GM18909 (cell line): ENCODE measurements around the gene AP1AR.
"Not testable (repeated sequence)": the region's sequence is repeated elsewhere in the genome, so short reads cannot be mapped to it uniquely, and the experiment has no call there.

Experiments
- ATAC-seq: cut with Tn5 transposase; IDR thresholded peaks from one replicate; pipeline ENCODE4 v1.9.1; 2021; ENCODE audit warnings: mild to moderate bottlenecking; ENCODE audit not compliant: unreplicated experiment, poor library complexity

The AP1AR gene

DNA sequence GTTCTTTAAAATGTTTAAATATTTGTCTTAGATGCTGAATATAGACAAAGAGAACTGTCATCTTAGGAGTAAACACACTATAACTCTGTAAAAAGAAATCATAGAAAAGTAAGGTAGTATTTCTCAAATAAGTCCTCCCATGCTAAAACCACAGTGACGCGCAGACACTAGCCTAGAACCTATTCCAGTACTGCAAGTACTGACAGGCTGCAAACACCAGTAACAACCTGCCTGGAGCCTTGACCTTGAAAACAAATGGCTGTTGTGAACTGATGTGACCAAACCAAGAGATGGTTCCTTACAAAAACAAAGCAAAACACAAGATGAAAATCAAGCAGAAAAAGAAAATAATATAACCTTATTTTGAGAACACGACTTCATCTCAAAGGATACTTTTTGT, 45.6 kb downstream of the AP1AR start:
- no peak for ATAC-seq

DNA sequence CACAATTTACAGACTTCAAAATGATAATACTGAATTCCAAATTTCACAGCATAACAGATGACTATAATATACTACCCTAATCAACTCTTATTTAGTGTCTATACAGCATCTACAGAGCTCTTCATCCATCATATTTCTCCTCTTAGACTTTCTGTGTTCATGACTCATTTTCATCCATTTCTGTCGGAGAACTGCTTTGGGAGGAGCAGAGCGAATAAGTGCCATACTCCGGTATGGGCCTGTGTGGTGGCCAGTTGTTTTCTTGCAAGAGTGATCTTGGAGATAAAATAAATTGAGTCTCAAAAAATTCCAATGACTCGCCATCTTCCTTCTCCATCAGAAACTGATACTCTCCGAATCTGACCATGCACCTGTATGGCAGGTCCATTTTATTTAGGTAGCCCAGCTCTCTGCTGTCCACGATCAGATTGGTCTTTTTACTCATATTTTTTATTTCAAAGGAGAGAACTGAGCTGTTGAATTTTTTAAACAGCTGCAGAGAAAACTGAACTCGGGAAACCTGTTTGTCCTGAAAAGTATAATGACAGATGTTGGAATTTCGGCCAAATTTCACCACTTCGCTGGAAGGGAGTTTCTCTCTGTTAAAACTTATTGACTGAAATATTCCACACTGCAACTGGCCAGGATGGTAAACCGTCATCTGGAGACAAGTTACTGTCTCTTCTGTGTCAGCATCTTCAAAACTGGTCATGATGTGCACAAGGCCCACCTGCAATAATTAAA, 46.3 kb downstream of the AP1AR start:
- no peak for ATAC-seq

DNA sequence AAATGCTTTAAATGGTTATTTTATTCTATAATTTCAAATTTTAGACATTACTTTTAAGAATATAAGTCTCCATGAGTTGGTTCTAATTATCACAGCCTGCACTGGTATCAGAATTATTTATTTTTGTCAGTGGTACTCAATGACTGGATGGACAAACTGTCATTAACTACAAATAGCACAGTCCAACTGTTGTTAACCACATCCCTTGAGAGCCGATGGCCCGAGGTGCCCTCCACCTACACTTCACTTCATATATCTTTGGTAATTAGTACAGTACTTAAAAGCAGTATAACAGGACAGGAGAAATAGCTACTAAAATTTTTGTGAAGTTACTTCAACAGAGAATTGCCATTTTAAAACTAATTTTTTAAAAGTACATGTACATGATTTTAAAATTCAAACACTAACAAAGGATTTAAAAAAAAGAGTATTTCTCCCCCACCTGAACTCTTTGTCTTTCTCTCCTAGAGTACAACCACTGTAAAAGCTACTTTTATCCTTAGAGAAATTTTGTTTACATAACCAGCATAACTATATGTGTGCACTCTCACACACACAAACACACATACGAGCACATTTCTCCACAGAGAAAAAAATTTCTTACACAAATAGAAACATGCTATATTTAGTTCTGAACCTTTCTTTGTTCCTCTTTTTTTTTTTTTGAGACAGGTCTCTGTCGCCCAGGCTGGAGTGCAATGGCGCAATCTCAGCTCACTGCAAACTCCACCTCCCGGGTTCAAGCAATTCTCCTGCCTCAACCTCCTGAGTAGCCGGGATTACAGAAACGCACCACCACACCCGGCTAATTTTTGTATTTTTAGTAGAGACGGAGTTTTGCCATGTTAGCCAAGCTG, 47.7 kb downstream of the AP1AR start:
- ATAC-seq = peak; percentile 73

DNA sequence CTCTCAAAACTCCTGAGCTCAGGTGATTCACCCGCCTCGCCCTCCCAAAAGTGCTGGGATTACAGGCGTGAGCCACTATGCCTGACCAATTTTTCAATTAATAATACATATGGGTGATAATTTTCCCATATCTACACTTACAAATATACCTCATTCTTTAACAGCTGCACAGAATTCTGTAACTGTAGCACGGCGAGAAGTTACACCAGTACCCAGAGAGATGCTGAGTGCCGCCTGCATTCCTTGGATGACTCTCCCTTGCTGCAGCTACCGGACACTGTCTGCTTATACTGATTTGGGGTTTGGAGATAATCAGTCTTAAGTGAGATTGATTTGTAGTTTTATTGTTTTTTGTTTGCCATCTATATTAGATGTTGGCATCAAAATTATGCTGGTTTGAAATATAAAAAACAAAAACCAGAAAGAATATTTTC, 48.3 kb downstream of the AP1AR start:
- ATAC-seq = peak; percentile 25

DNA sequence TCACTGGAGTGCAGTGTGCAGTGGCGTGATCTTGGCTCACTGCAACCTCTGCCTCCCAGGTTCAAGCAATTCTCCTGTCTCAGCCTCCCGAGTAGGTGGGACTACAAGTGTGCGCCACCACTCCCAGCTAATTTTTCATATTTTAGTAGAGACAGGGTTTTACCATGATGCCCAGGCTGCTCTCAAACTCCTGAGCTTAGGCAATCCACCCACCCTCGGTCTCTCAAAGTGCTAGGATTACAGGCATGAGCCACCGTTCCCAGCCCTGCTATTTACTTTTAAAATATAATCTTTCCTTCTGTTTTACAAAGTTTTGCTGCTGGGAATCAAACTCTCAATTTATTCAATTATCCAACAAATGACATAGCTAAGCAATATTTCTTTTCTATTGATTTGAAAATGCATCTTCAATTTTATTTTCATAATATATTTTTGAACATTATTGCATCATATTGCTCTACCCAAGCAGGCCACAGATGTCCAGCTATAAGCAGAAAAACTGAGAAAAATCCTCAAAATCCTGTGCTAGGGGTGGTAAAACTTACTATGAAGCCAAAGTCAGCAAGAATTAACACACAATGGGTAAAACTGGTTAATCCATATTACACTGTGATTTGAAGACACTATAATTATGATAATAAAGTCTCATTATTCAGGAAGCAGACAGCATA, 48.9 kb downstream of the AP1AR start:
- ATAC-seq = no peak

DNA sequence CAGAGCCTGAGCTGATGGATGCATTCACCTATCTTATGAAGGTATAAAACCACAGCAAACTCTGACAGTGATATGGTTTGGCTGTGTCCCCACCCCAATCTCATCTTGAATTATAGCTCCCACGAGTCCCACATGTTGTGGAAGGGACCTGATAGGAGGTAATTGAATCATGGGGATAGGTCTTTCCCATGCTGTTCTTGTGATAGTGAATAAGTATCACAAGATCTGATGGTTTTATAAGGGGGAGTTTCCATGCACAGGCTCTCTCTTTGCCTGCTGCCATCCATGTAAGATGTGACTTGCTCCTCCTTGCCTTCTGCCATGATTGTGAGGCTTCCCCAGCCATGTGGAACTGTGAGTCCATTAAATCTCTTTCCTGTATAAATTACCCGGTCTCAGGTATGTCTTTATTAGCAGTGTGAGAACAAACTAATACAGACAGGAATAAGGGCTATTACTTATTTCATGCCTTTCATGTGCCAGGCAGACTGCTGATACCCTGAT, 50.4 kb downstream of the AP1AR start:
- ATAC-seq = not testable (repeated sequence)

DNA sequence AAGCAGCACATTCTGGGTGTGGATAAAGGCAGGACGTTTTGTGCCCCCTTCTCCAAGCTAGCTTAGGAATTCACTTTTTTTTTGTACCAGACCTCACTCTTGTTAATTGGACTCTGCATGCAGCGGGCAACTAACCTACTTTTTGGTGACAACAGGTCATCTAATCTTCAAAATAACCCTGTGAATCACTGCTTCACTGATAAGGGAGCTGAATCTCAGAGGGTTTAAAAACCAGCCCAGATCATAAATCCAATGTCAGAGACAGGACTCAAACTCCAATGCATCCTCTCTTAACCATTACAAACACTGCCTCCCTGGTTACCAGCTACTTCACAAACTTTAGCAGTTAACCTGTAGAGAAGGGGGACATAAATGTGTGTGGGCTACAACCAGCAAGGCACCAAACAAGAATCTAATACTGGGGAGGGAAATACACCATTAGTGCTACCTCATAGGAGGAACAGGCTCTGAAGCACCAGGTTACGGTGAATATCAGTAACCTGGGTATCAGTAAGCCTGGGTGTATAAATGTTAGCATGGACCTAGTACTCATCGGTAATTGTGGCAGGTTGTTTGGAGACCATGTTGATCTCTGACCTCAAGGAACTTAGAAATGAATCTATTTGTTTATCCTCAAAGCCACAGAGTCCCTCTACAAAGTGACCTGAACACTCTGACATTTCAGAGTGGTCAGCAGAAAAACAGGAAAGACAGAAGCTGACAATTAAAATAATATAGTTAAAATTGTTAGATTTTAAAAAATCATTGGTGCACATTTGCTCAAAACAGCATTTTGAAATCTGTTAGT, 51.5 kb downstream of the AP1AR start:
- no peak for ATAC-seq

DNA sequence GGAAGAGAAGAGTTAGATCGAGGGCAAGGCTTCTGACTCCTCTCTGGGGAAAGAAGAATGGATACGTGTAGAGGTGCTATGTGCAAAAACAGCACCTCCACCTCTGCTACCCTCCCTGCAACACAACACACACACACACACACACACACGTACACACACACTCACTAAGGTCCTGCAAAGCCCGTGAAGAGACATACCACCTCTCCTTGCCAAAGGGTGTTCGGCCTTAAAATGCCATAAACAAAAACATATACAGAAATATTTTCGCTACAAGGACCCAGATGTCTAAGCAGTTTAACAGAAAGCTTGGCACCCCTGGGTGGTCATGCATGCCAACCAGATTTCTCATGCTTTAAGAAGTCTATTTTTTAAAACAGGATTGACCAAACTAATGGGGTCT, 52.6 kb downstream of the AP1AR start:
- no peak for ATAC-seq

DNA sequence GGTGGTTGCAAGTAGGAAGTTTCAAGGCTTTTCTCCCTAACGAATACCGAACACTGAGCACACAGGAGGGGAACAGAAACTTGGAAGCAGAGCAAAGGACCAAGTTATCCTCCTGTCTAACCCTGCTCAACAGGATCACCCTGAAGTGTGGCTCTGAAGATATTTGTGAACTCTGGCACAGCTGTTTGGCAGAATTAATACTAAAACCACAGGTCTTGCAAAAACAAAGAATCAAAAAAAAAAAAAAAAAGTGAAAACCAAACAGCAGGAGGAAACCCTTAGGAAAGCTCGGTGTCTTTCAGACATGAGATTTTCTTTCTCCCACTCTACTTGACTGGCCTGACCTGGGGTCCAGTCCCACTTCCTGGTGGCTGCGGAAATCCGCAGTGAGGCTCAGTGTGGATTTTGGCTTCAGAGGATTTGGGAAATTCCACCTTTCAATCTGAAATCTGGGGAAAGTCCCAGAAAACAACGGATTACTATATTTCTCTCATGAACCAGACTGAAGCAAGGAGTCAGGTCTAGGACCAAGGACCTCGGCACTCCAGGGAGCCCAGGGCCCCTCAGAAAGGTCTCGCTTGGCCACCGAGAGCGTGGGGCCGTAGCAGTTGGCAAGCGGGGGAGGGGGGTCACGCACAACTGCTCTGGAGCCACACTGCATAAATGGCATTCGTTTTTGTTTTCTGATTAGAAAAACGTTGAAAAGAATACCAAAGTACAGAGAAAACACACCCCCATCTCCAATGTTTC, 53.2 kb downstream of the AP1AR start:
- ATAC-seq = no peak

DNA sequence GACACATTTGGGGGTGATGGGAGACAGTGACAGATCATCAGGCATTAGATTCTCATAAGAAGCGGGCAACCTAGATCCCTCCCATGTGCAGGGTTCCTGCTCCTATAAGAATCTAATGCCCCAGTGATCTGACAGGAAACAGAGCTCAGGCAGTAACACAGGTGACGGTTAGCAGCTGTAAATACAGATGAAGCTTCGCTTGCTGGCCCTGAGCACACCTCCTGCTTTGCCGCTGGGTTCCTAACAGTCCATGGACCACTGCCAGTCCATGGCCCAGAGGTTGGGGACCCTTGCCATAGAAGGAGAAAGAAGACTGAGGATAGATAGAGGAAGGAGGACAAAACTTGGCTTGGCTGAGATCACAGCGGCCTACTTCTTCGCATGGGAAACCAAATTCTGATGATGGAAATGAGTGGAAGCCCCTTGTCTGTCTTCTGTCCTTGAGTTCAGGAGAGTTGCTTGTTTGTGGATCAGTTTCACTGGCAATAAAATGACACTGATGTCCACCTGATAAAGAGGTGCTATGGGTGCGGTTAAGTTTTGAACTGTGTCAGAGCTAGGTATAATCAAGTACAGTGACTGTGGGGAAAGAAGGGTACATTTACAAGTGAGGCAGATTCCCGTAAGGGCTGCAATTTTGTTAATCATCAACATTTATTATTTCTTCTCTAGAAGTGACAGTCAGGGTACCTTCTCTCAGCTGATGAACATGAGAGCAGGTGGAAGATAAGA, 55.8 kb downstream of the AP1AR start:
- peak; percentile 30 for ATAC-seq

DNA sequence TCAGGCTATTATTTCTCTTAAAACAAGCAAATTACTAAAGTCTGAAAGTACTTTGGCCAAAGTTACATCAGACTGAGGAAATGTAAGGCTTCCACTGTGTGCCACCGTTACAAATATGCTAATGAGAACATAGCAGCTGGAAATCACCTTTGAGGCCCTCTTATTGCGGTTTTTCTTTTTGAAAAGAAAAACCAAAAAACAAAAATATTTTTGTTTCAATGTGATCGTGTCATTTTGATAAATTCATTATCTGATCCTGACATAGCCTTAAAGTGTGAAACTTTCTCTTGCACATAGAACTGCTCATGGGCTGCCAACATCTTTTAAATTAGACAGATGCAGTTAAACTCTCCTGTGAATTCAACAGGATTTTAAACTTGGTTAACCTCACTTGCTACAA, 56.9 kb downstream of the AP1AR start:
- ATAC-seq = peak; percentile 27

DNA sequence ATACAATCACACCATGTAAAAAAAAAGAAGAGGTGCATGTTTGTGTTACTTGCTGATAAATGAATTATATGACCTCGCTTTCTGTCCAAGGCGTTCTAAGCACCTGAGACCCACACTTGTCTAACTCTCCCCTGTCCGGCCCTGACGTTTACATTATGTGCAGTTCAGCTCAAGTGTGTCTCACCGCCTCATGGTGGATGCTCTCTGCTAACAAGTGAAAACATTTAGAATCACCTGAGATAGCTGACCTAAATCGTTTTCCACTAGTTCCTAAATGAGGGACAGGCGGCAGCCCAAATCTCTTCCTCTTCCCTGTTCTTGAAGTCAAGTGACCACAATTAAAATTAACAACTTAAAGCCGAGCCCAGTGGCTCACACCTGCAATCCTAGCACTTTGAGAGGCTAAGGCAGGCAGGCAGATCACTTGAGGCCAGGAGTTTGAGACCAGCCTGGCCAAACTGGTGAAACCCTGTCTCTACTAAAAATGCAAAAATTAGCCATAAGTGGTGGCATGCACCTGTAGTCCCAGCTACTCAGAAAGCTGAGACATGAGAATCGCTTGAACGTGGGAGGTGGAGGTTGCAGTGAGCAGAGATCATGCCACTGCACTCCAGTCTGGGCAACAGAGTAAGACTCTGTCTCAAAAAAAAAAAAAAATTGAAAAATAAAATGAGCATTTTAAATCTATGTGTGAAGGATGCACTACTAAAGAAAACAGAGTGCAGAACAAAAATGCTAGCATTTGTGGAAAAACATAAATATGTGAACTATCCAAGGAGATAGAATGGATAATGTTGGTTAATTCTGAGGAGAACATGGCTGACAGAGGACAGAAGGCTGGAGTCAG, 58.0 kb downstream of the AP1AR start:
- ATAC-seq = no peak

DNA sequence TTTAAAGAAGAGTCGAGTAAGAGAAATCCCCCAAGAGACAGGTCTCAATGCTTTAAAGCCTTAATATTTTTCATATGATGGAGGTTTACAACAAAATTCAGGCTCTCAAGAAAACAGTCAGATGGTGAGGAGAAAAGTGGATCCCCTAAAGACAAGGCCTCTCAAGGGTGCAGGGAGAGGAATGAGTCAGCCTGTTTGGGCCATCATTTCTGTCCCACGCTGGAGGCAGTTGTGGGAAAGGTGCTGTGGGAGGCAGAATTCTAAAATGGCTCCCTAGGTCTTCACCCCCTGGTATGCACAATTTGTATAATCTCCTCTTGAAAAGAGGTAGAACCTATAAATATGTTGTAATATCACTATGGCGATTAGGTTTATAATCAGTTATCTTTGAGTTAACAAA, 58.8 kb downstream of the AP1AR start:
- ATAC-seq = no peak

DNA sequence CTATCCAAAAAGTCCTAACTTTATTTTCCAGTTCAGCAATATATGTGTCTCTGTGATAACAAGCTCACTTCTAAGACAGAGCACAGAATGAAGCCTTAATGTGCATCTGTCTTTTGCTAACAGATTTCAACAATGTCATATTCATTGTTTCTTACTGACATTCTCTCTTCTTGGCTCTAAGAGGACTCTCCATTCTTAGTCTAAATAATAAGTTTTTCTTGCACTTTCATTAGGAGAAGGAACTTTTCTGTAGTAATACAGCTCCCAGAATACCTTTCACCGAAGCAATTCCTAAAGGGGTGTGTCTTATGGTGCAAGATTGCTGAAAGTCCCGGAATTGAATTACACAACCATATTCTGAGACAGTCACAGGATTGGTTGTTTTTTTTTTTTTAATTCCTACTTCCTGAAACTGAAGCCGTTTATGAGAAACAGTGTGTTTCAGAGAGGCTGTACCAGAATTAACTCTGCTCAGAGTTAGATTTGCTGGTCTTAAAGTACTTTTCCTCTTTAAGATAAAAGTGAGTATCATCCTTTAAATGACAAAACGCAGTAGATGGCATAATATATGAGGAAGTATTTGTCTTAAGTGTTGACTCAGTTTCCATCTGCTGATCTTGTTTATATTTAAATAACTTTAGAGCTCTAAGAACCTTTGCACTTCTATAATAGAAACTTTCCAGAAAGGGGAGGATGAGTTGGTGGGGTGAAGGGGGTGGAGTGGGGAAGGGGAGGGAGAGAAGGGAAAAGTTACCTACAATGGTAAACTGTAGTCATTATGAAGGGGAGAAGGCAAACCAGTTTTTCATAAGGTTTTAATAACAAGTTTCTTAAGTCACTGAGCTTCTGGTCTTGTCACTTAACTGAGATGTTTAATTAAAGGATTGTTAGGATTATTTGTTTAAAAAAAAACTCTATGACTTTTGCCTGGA, 65.6 kb downstream of the AP1AR start, which contains the start of gene ALPK1:
Gene ALPK1 (plus strand): TSS at position 421 of the 932 bp plus-strand sequence.
- peak; percentile 87 for ATAC-seq

DNA sequence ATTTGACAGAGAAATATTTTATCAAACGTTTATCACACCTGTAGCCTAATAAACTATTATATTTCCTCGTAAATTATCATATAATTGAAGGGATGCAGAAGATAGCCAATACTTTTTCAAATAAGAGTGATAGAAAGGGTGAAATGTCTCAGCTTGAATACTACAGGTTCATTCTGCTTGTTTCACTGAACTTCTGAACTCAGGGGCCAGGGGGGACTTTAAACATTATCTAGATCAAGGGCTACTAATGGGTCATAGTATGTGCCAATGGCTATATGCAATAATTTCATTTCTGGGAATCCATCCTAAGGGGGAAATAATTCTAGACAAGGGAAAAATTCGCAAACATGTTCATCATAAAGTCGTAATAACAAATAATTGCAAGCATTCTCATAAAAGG, 68.1 kb downstream of the AP1AR start:
- ATAC-seq = no peak
